Liver (tissue), 3 donors: ENCODE measurements around the gene FAM20C.

Experiments used
- GABPA ChIP-seq, 2 donors: IDR thresholded peaks in 1 of 2; conservative IDR thresholded peaks in 1 of 2; 2 replicates each; pipeline ENCODE4 v1.6.1; 2016; ENCODE audit warnings: antibody characterized with exemption in 2 of 2, mild to moderate bottlenecking in 1 of 2, moderate library complexity in 1 of 2
- NR2F2 ChIP-seq: IDR thresholded peaks from 2 replicates; pipeline ENCODE4 v1.6.1; 2016; ENCODE audit warnings: antibody characterized with exemption
- RAD21 ChIP-seq, 2 donors: IDR thresholded peaks; 2 replicates each; pipeline ENCODE4 v1.6.1; 2016; ENCODE audit warnings: antibody characterized with exemption in 2 of 2, mild to moderate bottlenecking in 2 of 2
- SP1 ChIP-seq: IDR thresholded peaks from 2 replicates; pipeline ENCODE4 v1.6.1; 2018; ENCODE audit warnings: antibody characterized with exemption, mild to moderate bottlenecking
- TAF1 ChIP-seq: conservative IDR thresholded peaks from 2 replicates; pipeline ENCODE4 v1.6.1; 2016; ENCODE audit warnings: antibody characterized with exemption, mild to moderate bottlenecking
- YY1 ChIP-seq: IDR thresholded peaks from 2 replicates; pipeline ENCODE4 v1.6.1; 2016; ENCODE audit warnings: antibody characterized with exemption, mild to moderate bottlenecking
- TF ChIP-seq, protein P1 (sequence below): fragments of 150-350 bp; IDR thresholded peaks from 2 replicates; pipeline ENCODE4 v1.5.1; 2017; ENCODE audit warnings: improper control_type of control experiment, low read depth, low read length; ENCODE audit not compliant: missing input control
- TF ChIP-seq, protein P2 (sequence below): IDR thresholded peaks from 2 replicates; pipeline ENCODE4 v1.6.1; 2016; ENCODE audit warnings: antibody characterized with exemption, mild to moderate bottlenecking
- TF ChIP-seq, protein P3 (sequence below): IDR thresholded peaks from 2 replicates; pipeline ENCODE4 v1.6.1; 2016; ENCODE audit warnings: antibody characterized with exemption
- TF ChIP-seq, protein P4 (sequence below): IDR thresholded peaks from 2 replicates; pipeline ENCODE4 v1.6.1; 2016; ENCODE audit warnings: antibody characterized with exemption
- TF ChIP-seq, protein P5 (sequence below): IDR thresholded peaks from 2 replicates; pipeline ENCODE4 v1.6.1; 2016; ENCODE audit warnings: antibody characterized with exemption
- donor health status: healthy.
- donor health status: healthy.

DNA sequence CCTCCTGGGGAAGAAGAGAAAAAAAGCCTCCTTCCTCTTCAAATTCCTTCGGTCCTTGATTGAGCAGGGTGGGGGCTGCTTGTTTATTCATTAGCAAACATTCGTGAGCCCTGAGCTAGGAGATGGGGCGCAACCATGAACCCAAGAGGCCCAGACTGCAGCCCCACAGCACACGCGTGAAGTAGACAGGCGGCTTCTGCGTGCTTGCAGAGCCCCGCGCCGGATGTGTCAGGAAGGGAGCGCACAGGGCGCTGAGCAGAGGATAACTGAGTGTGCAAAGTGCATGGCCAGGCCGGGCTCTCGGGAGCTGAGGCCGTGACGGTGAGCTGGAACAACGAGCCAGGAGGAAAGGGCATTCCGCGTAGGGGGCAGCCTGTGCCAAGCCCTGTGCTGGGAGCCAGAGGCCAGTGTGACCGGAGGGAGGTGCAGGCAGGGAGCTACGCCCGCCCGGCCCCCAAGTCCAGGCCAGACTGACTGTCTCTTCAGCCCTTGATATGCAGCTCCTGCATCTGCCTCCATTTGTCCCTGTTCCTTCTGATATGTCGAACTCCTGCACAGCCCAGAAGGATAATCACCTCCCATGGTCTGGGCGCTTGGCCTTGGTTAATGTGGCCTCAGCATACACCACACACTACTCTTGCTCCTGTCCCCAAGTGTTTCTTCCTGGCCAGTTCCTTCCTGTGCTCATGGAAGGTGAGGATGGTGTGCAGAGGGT, 102.2 kb downstream of the FAM20C start:
- TF ChIP-seq GABPA (IDR thresholded peaks at IDR 0.05 in 1 of 2, conservative IDR thresholded peaks at IDR 0.05 in 1 of 2) (no peak), NR2F2 (no peak), SP1 (no peak), TAF1 (no peak), YY1 (no peak), RAD21 (IDR thresholded peaks at IDR 0.05) (no peak)
- TF ChIP-seq, protein P1, sequence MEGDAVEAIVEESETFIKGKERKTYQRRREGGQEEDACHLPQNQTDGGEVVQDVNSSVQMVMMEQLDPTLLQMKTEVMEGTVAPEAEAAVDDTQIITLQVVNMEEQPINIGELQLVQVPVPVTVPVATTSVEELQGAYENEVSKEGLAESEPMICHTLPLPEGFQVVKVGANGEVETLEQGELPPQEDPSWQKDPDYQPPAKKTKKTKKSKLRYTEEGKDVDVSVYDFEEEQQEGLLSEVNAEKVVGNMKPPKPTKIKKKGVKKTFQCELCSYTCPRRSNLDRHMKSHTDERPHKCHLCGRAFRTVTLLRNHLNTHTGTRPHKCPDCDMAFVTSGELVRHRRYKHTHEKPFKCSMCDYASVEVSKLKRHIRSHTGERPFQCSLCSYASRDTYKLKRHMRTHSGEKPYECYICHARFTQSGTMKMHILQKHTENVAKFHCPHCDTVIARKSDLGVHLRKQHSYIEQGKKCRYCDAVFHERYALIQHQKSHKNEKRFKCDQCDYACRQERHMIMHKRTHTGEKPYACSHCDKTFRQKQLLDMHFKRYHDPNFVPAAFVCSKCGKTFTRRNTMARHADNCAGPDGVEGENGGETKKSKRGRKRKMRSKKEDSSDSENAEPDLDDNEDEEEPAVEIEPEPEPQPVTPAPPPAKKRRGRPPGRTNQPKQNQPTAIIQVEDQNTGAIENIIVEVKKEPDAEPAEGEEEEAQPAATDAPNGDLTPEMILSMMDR = no peak
- TF ChIP-seq, protein P2, sequence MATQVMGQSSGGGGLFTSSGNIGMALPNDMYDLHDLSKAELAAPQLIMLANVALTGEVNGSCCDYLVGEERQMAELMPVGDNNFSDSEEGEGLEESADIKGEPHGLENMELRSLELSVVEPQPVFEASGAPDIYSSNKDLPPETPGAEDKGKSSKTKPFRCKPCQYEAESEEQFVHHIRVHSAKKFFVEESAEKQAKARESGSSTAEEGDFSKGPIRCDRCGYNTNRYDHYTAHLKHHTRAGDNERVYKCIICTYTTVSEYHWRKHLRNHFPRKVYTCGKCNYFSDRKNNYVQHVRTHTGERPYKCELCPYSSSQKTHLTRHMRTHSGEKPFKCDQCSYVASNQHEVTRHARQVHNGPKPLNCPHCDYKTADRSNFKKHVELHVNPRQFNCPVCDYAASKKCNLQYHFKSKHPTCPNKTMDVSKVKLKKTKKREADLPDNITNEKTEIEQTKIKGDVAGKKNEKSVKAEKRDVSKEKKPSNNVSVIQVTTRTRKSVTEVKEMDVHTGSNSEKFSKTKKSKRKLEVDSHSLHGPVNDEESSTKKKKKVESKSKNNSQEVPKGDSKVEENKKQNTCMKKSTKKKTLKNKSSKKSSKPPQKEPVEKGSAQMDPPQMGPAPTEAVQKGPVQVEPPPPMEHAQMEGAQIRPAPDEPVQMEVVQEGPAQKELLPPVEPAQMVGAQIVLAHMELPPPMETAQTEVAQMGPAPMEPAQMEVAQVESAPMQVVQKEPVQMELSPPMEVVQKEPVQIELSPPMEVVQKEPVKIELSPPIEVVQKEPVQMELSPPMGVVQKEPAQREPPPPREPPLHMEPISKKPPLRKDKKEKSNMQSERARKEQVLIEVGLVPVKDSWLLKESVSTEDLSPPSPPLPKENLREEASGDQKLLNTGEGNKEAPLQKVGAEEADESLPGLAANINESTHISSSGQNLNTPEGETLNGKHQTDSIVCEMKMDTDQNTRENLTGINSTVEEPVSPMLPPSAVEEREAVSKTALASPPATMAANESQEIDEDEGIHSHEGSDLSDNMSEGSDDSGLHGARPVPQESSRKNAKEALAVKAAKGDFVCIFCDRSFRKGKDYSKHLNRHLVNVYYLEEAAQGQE = no peak
- TF ChIP-seq, protein P3, sequence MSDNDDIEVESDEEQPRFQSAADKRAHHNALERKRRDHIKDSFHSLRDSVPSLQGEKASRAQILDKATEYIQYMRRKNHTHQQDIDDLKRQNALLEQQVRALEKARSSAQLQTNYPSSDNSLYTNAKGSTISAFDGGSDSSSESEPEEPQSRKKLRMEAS = no peak
- TF ChIP-seq, protein P4, sequence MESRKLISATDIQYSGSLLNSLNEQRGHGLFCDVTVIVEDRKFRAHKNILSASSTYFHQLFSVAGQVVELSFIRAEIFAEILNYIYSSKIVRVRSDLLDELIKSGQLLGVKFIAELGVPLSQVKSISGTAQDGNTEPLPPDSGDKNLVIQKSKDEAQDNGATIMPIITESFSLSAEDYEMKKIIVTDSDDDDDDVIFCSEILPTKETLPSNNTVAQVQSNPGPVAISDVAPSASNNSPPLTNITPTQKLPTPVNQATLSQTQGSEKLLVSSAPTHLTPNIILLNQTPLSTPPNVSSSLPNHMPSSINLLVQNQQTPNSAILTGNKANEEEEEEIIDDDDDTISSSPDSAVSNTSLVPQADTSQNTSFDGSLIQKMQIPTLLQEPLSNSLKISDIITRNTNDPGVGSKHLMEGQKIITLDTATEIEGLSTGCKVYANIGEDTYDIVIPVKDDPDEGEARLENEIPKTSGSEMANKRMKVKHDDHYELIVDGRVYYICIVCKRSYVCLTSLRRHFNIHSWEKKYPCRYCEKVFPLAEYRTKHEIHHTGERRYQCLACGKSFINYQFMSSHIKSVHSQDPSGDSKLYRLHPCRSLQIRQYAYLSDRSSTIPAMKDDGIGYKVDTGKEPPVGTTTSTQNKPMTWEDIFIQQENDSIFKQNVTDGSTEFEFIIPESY = no peak
- TF ChIP-seq, protein P5, sequence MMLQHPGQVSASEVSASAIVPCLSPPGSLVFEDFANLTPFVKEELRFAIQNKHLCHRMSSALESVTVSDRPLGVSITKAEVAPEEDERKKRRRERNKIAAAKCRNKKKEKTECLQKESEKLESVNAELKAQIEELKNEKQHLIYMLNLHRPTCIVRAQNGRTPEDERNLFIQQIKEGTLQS = no peak
